HUDEP-2 (cell line): ENCODE results near the gene ZC3H18.
A peak's percentile ranks its signal among the peaks of the same experiment; 100 is the strongest.
"Not testable (repeated sequence)": the region's sequence is repeated elsewhere in the genome, so short reads cannot be mapped to it uniquely, and the experiment has no call there.

ENCODE experiments used
- DNase-seq, 76 experiments: peaks; one replicate each; lab custom pipeline; 2025; ENCODE audit not compliant: unreplicated experiment in 76 of 76; lab: John Stamatoyannopoulos, UW

The ZC3H18 gene

DNA sequence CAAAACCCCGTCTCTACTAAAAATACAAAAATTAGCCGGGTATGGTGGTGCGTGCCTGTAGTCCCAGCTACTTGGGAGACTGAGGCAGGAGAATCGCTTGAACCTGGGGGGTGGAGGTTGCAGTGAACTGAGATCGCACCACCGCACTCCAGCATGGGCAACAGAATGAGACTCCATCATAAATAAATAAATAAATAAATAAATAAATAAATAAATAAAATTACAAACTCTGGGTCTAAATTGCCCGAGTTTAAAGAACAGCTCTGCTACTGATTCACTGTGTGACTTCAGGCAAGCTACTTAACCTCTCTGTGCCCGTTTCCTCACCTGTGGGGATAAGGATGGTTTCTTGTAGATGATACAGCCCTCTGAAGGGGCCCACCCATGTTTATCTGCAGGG is 99.3 kb downstream of the ZC3H18 start:
- DNase-seq, result not testable (repeated sequence)

GRCh38 chr16:88669980-88670379 is 99.8 kb downstream of the ZC3H18 start:
- no peak for DNase-seq

DNA sequence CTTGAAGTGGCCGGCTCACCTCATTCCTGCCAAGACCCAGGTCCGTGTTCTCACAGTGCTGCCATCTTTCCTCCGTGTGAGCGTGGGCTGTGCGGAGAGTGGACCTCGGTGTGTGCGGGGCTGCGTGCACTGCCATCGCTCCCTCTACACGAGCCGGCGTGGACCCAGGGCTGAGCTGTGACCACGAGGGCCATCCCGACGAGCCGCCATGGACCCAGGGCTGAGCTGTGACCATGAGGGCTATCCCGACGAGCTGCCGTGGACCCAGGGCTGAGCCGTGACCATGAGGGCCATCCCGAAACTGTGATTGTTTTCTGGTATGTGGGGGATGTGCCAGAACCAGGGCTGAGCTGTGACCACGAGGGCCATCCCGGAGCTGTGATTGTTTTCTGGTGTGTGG is 101.6 kb downstream of the ZC3H18 start:
- no peak for DNase-seq

DNA sequence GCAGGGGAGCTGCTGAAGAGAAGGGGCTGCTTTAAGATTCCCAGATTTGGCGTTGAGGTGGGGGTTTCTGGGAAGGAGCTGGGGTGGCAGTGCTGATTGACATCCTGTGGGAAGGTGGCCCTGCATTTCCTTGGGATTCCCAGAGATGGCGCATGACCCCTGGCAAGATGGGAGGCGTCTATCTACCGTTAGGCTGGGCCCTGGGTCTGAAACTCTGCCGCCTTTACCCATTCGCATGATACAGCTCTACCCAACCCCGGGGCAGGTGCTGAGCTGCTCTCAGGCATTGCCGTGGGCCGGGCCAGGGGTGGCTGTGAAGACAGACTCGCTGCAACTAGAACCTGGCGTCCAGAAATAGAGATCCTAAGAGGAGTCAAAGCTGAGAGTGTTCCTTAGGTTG is 102.6 kb downstream of the ZC3H18 start:
- peak in 1 of 76 experiments; percentile 13 for DNase-seq

GRCh38 chr16:88673716-88674379 is 103.6 kb downstream of the ZC3H18 start:
- no peak for DNase-seq

- no peak for DNase-seq
Observed at GRCh38 chr16:88676502-88677242, 106.5 kb downstream of the ZC3H18 start.

GRCh38 chr16:88677721-88678120 is 107.5 kb downstream of the ZC3H18 start:
- DNase-seq, result no peak

- DNase-seq, result no peak
Observed at GRCh38 chr16:88678224-88678979, 108.2 kb downstream of the ZC3H18 start.

DNA sequence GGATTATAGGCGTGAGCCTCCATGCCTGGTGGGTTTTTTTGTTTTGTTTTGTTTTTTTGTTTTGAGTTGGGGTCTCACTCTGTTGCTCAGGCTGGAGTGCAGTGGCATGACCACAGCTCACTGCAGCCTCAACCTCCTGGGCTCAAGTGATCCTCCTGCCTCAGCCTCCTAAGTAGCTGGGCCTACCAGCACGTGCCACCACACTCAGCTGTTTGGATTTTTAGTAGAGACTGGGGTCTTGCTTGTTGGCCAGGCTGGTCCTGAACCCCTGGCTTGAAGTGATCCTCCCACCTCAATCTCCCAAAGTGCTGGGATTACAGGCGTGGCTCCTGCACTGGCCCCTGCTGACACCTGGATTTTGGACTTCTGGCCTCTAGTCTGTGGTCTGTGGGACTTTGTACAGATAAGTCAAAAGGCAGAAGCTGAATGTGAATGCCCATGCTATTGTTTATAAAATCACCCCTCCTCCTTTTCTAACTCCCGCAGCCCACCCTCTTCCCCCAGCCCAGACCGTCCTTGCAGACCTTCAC is 110.4 kb downstream of the ZC3H18 start:
- DNase-seq, result no peak

- DNase-seq, result peak in 4 of 76 experiments; percentile 10 to 30 (median 22)
Observed at GRCh38 chr16:88681084-88681680, 111.0 kb downstream of the ZC3H18 start.
